HFF-Myc (cell line): ENCODE results near the gene DLG2.

Experiments used
- DNase-seq: peaks from one replicate; pipeline ENCODE4 v3.0.0-alpha.2; 2011; ENCODE audit warnings: low read depth; ENCODE audit errors: extremely low read depth
- H3K4me3 ChIP-seq: replicated peaks from 2 replicates; pipeline ENCODE4 v1.5.1; 2011; ENCODE audit warnings: low read depth, mild to moderate bottlenecking, control low read depth, low read length
- CTCF ChIP-seq: IDR thresholded peaks from 2 replicates; pipeline ENCODE4 v1.5.1; 2012; ENCODE audit warnings: mild to moderate bottlenecking, low read depth, low read length, control low read depth; ENCODE audit errors: missing control alignments

Gene DLG2

GRCh38 chr11:83720675-83721074 is 1906.5 kb downstream of the DLG2 start:
- TF ChIP-seq CTCF = no peak
- DNase-seq = no peak
- H3K4me3 ChIP-seq = no peak overlapping the region

- DNase-seq = no peak
- no peak for TF ChIP-seq CTCF
- no peak overlapping the region for H3K4me3 ChIP-seq
Measured at GRCh38 chr11:83717537-83717936, 1909.6 kb downstream of the DLG2 start.

GRCh38 chr11:83715927-83716535 is 1911.1 kb downstream of the DLG2 start:
- H3K4me3 ChIP-seq = no peak overlapping the region
- DNase-seq = no peak
- TF ChIP-seq CTCF = no peak

- H3K4me3 ChIP-seq = no peak overlapping the region
- no peak for TF ChIP-seq CTCF
- no peak for DNase-seq
Measured at GRCh38 chr11:83713708-83714107, 1913.4 kb downstream of the DLG2 start.

GRCh38 chr11:83711106-83711527 is 1916.0 kb downstream of the DLG2 start:
- H3K4me3 ChIP-seq = no peak overlapping the region
- TF ChIP-seq CTCF = no peak
- no peak for DNase-seq

GRCh38 chr11:83709434-83709833 is 1917.7 kb downstream of the DLG2 start:
- TF ChIP-seq CTCF = no peak
- no peak for DNase-seq
- no peak overlapping the region for H3K4me3 ChIP-seq

DNA sequence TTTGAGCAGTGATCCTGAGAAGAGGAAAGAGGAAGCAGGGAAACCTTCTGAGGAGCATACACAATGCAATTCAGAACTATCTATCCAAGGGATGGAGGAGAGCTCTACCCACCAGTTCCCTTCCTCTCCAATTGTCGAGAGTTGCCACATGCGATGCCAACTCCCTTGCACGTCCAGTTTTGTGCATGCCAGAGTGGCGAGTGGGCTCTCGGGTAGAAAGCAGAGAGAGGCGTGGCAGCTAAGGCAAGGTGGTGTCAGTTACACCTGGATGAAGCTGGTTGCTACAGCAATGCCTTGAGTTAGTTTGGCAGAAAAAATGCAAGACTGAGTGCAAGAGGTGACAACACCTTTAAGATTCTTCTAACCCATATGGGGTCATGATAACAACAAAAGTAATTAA is 1920.6 kb downstream of the DLG2 start:
- no peak for TF ChIP-seq CTCF
- DNase-seq = no peak

More for the DNA sequence above, 1920.6 kb downstream of the DLG2 start:
- H3K4me3 ChIP-seq = no peak overlapping the region
